Measurements from ENCODE around the gene PDE4B.
"Not testable (repeated sequence)": the region's sequence is repeated elsewhere in the genome, so short reads cannot be mapped to it uniquely, and the experiment has no call there.

Gene PDE4B

GRCh38 chr1:66050123-66050522 is 257.4 kb downstream of the PDE4B start:
- no peaks in the 10 kb centered on the region for H3K9me3 ChIP-seq (ENCODE audit: insufficient read depth, low read depth, low read length)
- peaks cover 5% of the 10 kb centered on the region for H3K4me1 ChIP-seq (ENCODE audit: insufficient read depth, low read length, poor library complexity, severe bottlenecking)
- H3K4me2 ChIP-seq (ENCODE audit: low read depth, low read length, poor library complexity, severe bottlenecking) = no peak overlapping the region
- no peak overlapping the region for H3K9ac ChIP-seq (ENCODE audit: low read depth, low read length, poor library complexity, severe bottlenecking)
- no peak for TF ChIP-seq CTCF (conservative IDR thresholded peaks at IDR 0.05; ENCODE audit: low read length)
- TF ChIP-seq EZH2phosphoT487 (IDR thresholded peaks at IDR 0.05; ENCODE audit: borderline replicate concordance) = no peak
- no peaks in the 10 kb centered on the region for H3F3A ChIP-seq (ENCODE audit: low read depth)
- H3K36me3 ChIP-seq (ENCODE audit: insufficient read depth, low read length) = no peaks in the 10 kb centered on the region
- H3K4me3 ChIP-seq (ENCODE audit: low read length, poor library complexity, severe bottlenecking) = no peak overlapping the region
- H4K20me1 ChIP-seq (ENCODE audit: insufficient read depth, low read length, poor library complexity, severe bottlenecking) = no peaks in the 10 kb centered on the region
- no peaks in the 10 kb centered on the region for H3K9me2 ChIP-seq (replicated peaks; ENCODE audit: low read depth, low read length)
- no peaks in the 10 kb centered on the region for H3K79me2 ChIP-seq (ENCODE audit: insufficient read depth, low read length)
- H2AFZ ChIP-seq (ENCODE audit: low read length) = no peak overlapping the region
- no peaks in the 10 kb centered on the region for H3K27me3 ChIP-seq (ENCODE audit: insufficient read depth, low read length, poor library complexity, severe bottlenecking)

GRCh38 chr1:66050633-66051032 is 257.9 kb downstream of the PDE4B start:
- H3K4me1 ChIP-seq (ENCODE audit: insufficient read depth, low read length, poor library complexity, severe bottlenecking) = peaks cover 5% of the 10 kb centered on the region
- H3K27me3 ChIP-seq (ENCODE audit: insufficient read depth, low read length, poor library complexity, severe bottlenecking) = no peaks in the 10 kb centered on the region
- H2AFZ ChIP-seq (ENCODE audit: low read length) = no peak overlapping the region
- no peak for TF ChIP-seq CTCF (conservative IDR thresholded peaks at IDR 0.05; ENCODE audit: low read length)
- H3F3A ChIP-seq (ENCODE audit: low read depth) = no peaks in the 10 kb centered on the region
- no peak overlapping the region for H3K4me2 ChIP-seq (ENCODE audit: low read depth, low read length, poor library complexity, severe bottlenecking)
- no peaks in the 10 kb centered on the region for H3K79me2 ChIP-seq (ENCODE audit: insufficient read depth, low read length)
- H3K4me3 ChIP-seq (ENCODE audit: low read length, poor library complexity, severe bottlenecking) = no peak overlapping the region
- no peak overlapping the region for H3K9ac ChIP-seq (ENCODE audit: low read depth, low read length, poor library complexity, severe bottlenecking)
- H4K20me1 ChIP-seq (ENCODE audit: insufficient read depth, low read length, poor library complexity, severe bottlenecking) = no peaks in the 10 kb centered on the region
- no peaks in the 10 kb centered on the region for H3K9me2 ChIP-seq (replicated peaks; ENCODE audit: low read depth, low read length)
- H3K36me3 ChIP-seq (ENCODE audit: insufficient read depth, low read length) = no peaks in the 10 kb centered on the region
- no peaks in the 10 kb centered on the region for H3K9me3 ChIP-seq (ENCODE audit: insufficient read depth, low read depth, low read length)

- H3K9me3 ChIP-seq (ENCODE audit: insufficient read depth, low read depth, low read length) = 0 out of 2 replicates have a peak, but pooled peaks cover 9% of the 10 kb centered on the region
- H3K79me2 ChIP-seq (ENCODE audit: insufficient read depth, low read length) = no peaks in the 10 kb centered on the region
- H3K9ac ChIP-seq (ENCODE audit: low read depth, low read length, poor library complexity, severe bottlenecking) = no peak overlapping the region
These were observed 262.4 kb downstream of the PDE4B start for GRCh38 chr1:66055092-66055491.

GRCh38 chr1:66057448-66057847 is 264.8 kb downstream of the PDE4B start:
- H3K79me2 ChIP-seq (ENCODE audit: insufficient read depth, low read length); H3K27me3 ChIP-seq (ENCODE audit: insufficient read depth, low read length, poor library complexity, severe bottlenecking); H3F3A ChIP-seq (ENCODE audit: low read depth); H4K20me1 ChIP-seq (ENCODE audit: insufficient read depth, low read length, poor library complexity, severe bottlenecking); H3K9me2 ChIP-seq (replicated peaks; ENCODE audit: low read depth, low read length); H3K4me3 ChIP-seq (ENCODE audit: low read length, poor library complexity, severe bottlenecking); H3K9ac ChIP-seq (ENCODE audit: low read depth, low read length, poor library complexity, severe bottlenecking); H3K4me1 ChIP-seq (ENCODE audit: insufficient read depth, low read length, poor library complexity, severe bottlenecking); H2AFZ ChIP-seq (ENCODE audit: low read length); H3K36me3 ChIP-seq (ENCODE audit: insufficient read depth, low read length); H3K9me3 ChIP-seq (ENCODE audit: insufficient read depth, low read depth, low read length); H3K4me2 ChIP-seq (ENCODE audit: low read depth, low read length, poor library complexity, severe bottlenecking): not testable (repeated sequence)

More at GRCh38 chr1:66055092-66055491, 262.4 kb downstream of the PDE4B start:
- Histone ChIP-seq H3K36me3 (ENCODE audit: insufficient read depth, low read length) (no peaks in the 10 kb centered on the region), H3K4me1 (ENCODE audit: insufficient read depth, low read length, poor library complexity, severe bottlenecking) (no peaks in the 10 kb centered on the region), H2AFZ (ENCODE audit: low read length) (no peak overlapping the region), H3K4me2 (ENCODE audit: low read depth, low read length, poor library complexity, severe bottlenecking) (no peak overlapping the region), H3K4me3 (ENCODE audit: low read length, poor library complexity, severe bottlenecking) (no peak overlapping the region), H4K20me1 (ENCODE audit: insufficient read depth, low read length, poor library complexity, severe bottlenecking) (no peaks in the 10 kb centered on the region), H3F3A (ENCODE audit: low read depth) (no peaks in the 10 kb centered on the region), H3K9me2 (replicated peaks; ENCODE audit: low read depth, low read length) (no peaks in the 10 kb centered on the region), H3K27me3 (ENCODE audit: insufficient read depth, low read length, poor library complexity, severe bottlenecking) (no peaks in the 10 kb centered on the region)
- TF ChIP-seq CTCF (conservative IDR thresholded peaks at IDR 0.05; ENCODE audit: low read length) (no peak), EZH2phosphoT487 (IDR thresholded peaks at IDR 0.05; ENCODE audit: borderline replicate concordance) (no peak)

All from Loucy (cell line).